Measurements from ENCODE around the gene MRPS22. TPM values are rescaled to one million over a fixed set of nuclear protein-coding genes. Genes with fewer than 3 reads are reported as not detected.
A peak's percentile ranks its signal among the peaks of the same experiment; 100 is the strongest.

MRPS22 gene
- total RNA-seq, 1 donor from 2014 or later, result 87.1 TPM

DNA sequence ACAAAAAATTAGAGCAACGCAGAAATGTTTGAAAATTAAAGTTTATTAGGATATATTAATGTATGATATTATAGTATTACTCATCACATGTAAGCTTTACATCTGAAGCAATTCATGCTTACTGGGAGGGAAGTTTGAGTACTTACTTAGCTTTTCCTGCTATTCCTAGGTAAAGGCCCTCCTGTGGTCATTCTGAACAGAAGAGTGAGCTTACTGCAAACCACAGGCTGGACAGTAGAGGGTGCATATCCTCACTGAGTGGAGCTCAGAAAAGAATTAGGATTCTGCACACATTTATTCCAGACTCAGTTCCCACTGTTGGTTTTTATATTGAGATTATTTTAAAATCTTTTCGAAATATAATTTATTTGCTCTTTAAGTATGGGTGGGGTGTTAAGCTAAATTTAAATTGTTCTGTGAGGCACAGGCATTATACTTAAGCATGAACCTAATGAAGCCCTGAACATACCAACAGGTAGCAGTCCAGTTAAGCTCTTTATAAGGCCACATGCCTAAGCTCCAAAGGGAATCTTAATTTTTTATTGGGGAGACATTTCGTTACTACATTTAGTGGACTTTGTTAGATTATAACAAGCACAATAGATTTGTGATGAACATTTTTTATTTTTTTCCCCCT, 10.2 kb downstream of the MRPS22 start:
- no peak overlapping the region for H3K4me3 ChIP-seq (ENCODE audit: low read depth, low read length)
- no peak for DNase-seq (ENCODE audit: low read depth)
- TF ChIP-seq CTCF (conservative IDR thresholded peaks at IDR 0.05; ENCODE audit: low read depth, low read length), result peak; percentile 91

DNA sequence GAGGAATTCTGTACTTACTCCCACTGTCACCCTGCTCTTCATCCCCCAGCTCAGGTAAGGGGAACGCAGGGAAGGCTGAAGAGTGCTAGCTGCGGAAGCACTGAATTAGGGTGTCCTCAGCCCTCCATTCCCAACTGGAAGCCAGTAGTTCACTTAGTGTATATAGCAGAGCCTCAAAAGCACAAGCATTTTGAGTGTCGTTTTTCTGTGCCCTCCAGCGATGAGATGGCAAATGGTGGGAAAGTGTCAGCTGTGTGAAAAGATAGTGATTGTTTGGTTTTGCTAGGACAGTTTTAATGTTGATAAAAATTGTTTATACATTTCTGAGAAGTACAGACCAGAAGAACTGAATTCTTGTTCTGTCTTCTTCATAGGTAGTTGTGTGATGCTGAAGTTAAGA, 10.8 kb downstream of the MRPS22 start:
- H3K4me3 ChIP-seq (ENCODE audit: low read depth, low read length), result no peak overlapping the region
- no peak for TF ChIP-seq CTCF (conservative IDR thresholded peaks at IDR 0.05; ENCODE audit: low read depth, low read length)
- DNase-seq (ENCODE audit: low read depth), result no peak

DNA sequence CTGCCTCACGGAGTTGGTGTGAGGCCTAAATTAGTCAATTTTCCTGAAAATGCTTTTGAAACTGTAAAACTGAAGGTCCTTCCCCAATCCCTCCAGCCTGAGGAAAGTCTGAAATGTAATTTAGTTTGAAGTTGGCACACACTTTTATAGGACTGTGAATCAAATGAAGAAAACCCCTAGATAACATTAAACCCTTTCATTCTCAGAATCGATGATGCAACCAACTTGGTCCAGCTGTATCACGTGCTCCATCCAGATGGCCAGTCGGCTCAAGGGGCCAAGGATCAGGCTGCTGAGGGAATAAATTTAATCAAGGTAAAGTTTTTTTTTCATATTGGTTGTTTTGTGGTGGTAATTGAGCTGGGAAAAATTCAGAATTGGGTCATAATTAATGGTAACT, 11.7 kb downstream of the MRPS22 start:
- DNase-seq (ENCODE audit: low read depth), result no peak
- TF ChIP-seq CTCF (conservative IDR thresholded peaks at IDR 0.05; ENCODE audit: low read depth, low read length), result no peak
- H3K4me3 ChIP-seq (ENCODE audit: low read depth, low read length), result no peak overlapping the region

GRCh38 chr3:139355891-139356290, 12.1 kb downstream of the MRPS22 start:
- TF ChIP-seq CTCF (conservative IDR thresholded peaks at IDR 0.05; ENCODE audit: low read depth, low read length), result no peak
- no peak for DNase-seq (ENCODE audit: low read depth)
- H3K4me3 ChIP-seq (ENCODE audit: low read depth, low read length), result no peak overlapping the region

DNA sequence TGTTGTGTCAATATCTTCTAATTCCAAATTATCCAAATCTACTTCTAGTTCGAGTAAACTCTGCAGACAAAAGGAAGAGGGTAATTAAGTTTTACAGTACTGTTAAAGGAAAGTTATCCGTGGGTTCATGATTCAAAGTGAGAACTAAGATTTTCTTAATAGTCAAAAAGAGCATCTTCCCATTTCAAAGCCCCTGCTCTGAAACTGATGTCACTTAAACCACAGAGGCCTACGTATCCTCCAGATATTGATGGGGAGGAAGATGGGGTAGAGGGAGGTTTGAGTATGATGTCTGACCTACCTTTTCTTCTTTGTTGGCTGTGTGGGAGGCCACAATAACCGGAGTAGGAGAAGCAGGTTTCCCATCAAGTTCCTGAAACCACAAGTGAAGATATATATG, 14.1 kb downstream of the MRPS22 start:
- no peak for DNase-seq (ENCODE audit: low read depth)
- no peak for TF ChIP-seq CTCF (conservative IDR thresholded peaks at IDR 0.05; ENCODE audit: low read depth, low read length)
- H3K4me3 ChIP-seq (ENCODE audit: low read depth, low read length), result no peak overlapping the region

DNA sequence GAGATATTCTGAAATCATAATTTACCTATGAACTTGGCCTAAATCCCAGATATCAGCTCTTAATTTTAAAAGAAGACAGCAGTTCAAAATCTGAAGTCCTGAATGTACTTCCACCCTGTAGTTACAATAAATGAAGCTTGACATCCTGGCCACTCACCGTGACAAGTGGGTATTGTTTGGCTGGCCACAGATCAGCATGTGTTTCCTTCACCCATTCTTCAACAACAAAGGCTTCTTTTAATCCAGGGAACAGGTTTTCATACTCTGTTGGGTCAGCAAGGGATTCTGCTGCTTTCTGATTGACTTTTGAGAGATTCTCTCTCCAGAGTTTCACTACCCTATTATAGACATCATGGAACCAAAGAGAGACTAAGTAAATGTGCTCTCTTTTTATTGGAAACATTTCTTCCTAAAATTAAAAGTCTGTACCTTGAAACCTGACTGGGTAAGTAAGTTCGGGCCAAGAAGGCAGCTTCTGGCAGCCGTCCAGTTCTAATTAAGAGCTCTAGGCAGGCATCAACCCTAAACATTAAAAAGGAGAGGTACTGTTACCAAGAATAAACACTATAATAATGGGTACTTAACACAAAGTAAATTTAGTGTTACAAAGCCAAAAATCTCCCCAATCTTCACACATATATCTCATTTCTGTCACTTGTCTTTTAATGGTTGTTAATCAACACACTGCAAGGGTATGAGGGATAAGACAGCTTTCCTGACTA, 15.2 kb downstream of the MRPS22 start:
- TF ChIP-seq CTCF (conservative IDR thresholded peaks at IDR 0.05; ENCODE audit: low read depth, low read length), result no peak
- DNase-seq (ENCODE audit: low read depth), result no peak
- no peak overlapping the region for H3K4me3 ChIP-seq (ENCODE audit: low read depth, low read length)

GRCh38 chr3:139361276-139361675, 17.5 kb downstream of the MRPS22 start:
- no peak for TF ChIP-seq CTCF (conservative IDR thresholded peaks at IDR 0.05; ENCODE audit: low read depth, low read length)
- no peak overlapping the region for H3K4me3 ChIP-seq (ENCODE audit: low read depth, low read length)
- DNase-seq (ENCODE audit: low read depth), result no peak
